PFSK-1 (cell line): ENCODE data around the gene VAT1.

Experiments
- FOXP2 ChIP-seq: optimal IDR thresholded peaks from 2 replicates; pipeline ENCODE3; 2011; ENCODE audit warnings: borderline replicate concordance, control low read depth, inconsistent platforms; ENCODE audit not compliant: insufficient read depth; ENCODE audit errors: extremely low read length, extremely low read depth
- POLR2AphosphoS5 ChIP-seq: IDR thresholded peaks from 2 replicates; pipeline ENCODE4 v1.6.1; 2012; ENCODE audit warnings: low read depth, mild to moderate bottlenecking, control low read depth, low read length, moderate library complexity
- SIN3A ChIP-seq: IDR thresholded peaks from 2 replicates; pipeline ENCODE4 v1.6.1; 2012; ENCODE audit warnings: mild to moderate bottlenecking, low read length, moderate library complexity, borderline replicate concordance; ENCODE audit not compliant: insufficient read depth
- TAF1 ChIP-seq: IDR thresholded peaks from 2 replicates; pipeline ENCODE4 v1.6.1; 2012; ENCODE audit warnings: low read length, control low read depth, borderline replicate concordance; ENCODE audit not compliant: insufficient read depth
- TF ChIP-seq, protein P1 (sequence below), 2 experiments: IDR thresholded peaks; 2 replicates each; pipeline versions ENCODE4 v1.6.1 to v1.8.0; 2011 to 2012; ENCODE audit warnings: low read depth in 2 of 2, low read length in 2 of 2, control low read depth in 1 of 2, inconsistent platforms in 1 of 2, mild to moderate bottlenecking in 1 of 2, moderate library complexity in 1 of 2; ENCODE audit not compliant: insufficient read depth in 1 of 2

Gene VAT1

DNA sequence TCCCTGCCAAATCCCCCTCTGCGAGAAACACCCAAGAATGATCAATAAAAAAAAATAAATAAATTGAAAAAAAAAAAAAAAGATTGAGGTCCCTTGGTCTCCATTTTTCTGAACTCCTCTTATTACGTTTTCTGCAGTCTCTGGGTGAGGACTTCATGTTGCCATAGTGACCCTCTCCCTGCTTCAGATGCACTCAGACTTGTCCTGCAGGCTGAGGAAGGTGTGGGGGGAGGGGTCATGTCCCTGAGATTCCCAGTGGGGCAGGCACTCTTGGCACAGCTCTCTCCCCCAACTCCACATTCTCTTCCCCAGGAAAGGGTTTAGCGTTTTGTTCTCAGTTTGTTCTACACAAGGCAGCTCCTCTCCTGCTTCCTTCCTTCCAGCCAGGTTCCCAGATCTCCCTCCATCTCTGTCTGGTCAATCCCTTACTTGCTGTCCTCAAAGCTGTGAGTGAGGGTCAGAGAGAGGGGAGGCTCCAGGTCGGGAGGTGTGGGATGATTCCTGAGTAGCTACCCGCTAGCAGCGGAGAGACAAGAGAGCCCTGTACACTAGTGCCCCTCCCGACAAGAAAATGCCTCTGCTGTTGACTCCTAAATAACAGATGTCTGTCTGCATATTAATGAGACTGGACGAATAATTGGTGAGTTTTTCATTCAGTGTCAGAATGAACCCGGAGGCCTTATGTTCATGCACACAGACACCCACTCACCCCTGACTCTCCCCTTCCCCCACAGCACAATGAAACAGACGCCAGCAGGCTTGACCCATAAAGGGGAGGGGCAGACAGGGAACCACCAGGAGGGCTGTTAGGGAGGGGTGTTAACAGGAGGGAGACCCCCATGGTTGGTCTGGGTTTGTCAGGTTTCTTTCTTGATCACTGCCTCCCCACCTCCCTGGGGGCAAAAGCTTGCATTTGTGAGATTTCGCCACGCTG is 12.0 kb upstream of the VAT1 start:
- TF ChIP-seq, protein P1, sequence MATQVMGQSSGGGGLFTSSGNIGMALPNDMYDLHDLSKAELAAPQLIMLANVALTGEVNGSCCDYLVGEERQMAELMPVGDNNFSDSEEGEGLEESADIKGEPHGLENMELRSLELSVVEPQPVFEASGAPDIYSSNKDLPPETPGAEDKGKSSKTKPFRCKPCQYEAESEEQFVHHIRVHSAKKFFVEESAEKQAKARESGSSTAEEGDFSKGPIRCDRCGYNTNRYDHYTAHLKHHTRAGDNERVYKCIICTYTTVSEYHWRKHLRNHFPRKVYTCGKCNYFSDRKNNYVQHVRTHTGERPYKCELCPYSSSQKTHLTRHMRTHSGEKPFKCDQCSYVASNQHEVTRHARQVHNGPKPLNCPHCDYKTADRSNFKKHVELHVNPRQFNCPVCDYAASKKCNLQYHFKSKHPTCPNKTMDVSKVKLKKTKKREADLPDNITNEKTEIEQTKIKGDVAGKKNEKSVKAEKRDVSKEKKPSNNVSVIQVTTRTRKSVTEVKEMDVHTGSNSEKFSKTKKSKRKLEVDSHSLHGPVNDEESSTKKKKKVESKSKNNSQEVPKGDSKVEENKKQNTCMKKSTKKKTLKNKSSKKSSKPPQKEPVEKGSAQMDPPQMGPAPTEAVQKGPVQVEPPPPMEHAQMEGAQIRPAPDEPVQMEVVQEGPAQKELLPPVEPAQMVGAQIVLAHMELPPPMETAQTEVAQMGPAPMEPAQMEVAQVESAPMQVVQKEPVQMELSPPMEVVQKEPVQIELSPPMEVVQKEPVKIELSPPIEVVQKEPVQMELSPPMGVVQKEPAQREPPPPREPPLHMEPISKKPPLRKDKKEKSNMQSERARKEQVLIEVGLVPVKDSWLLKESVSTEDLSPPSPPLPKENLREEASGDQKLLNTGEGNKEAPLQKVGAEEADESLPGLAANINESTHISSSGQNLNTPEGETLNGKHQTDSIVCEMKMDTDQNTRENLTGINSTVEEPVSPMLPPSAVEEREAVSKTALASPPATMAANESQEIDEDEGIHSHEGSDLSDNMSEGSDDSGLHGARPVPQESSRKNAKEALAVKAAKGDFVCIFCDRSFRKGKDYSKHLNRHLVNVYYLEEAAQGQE (IDR thresholded peaks at IDR 0.05; ENCODE audit: insufficient read depth in 1 of 2, low read depth in 2 of 2, low read length in 2 of 2) = no peak
- TF ChIP-seq FOXP2 = no peak
- TF ChIP-seq TAF1 = no peak
- TF ChIP-seq SIN3A = no peak
- TF ChIP-seq POLR2AphosphoS5 = no peak

DNA sequence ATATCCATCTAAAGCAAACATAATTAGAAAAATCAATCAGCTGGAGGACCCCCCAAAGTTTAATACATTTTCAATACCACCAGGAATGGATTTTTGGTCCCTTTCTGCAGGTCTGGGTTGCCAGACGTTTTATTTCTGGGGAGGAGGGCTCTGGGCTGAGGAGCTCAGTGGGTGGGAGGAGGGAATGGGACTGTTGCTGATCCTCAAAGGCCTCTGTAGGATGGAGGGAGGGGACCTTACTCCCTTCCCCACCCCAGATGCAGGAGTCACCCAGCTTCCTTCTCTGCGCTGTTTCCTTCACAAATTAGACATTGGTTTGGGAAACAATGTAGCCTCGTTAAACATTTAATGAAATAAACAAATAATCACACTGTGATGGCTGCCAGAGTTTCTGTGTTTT is 9.5 kb upstream of the VAT1 start:
- TF ChIP-seq SIN3A = no peak
- TF ChIP-seq TAF1 = no peak
- TF ChIP-seq FOXP2 = no peak
- TF ChIP-seq POLR2AphosphoS5 = no peak
- TF ChIP-seq, protein P1 (IDR thresholded peaks at IDR 0.05; ENCODE audit: insufficient read depth in 1 of 2, low read depth in 2 of 2, low read length in 2 of 2) = no peak

DNA sequence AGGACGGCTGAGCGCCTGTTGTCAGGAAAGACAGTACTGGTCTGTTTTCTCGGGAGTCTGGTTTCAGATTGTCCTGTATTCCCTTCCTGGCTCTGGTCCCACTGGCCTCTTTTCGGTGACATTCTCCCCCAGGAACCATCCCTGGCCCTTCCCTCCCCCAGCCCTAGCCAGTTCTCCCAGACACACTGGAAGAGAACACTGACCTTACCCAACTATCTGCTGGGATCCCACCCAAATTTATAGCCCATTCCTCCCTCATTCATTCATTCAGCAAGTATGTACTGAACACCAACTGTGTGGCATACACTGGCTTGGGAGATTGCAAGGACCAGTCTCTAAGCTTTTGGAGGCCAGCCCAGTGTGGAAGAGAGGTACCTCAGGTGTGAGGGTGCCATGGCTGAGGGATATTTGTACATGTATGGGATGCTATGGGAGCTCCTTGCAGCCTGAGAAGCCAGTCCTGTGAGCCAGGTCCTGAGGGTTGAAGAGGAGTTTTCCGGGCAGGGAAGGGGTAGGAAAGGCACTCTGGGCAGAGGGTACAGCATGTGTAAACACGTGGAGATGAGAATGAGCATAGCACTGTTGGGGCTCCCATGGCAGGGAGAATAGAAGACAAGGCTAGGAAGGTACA is 8.1 kb upstream of the VAT1 start:
- TF ChIP-seq, protein P1 (IDR thresholded peaks at IDR 0.05; ENCODE audit: insufficient read depth in 1 of 2, low read depth in 2 of 2, low read length in 2 of 2) = no peak
- TF ChIP-seq SIN3A (no peak), FOXP2 (no peak), TAF1 (no peak), POLR2AphosphoS5 (no peak)

DNA sequence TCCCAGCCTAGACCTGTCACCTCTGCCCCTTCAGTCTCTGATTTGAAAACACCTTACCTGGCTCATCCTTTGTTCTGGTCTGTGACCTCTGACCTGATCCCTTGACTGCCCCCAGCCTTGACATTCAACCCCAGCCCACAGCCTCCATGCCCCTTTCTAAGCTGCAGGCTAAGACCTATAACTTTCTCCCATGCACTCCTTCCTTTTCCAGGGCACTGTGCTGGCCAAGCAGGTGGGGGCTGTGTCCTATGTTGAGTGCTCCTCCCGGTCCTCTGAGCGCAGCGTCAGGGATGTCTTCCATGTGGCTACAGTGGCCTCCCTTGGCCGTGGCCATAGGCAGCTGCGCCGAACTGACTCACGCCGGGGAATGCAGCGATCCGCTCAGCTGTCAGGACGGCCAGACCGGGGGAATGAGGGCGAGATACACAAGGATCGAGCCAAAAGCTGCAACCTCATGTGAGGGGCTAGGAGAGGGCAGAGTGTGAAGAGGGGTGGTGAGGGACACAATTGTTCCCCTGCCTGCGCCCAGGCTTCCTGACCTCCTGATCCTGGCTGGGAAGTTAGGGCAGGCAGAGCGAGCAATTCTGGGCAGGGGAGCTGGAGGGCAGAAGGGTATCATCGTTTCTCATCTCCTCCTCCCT is 6.2 kb upstream of the VAT1 start:
- TF ChIP-seq SIN3A (no peak), FOXP2 (no peak), TAF1 (no peak), POLR2AphosphoS5 (no peak)
- TF ChIP-seq, protein P1 (IDR thresholded peaks at IDR 0.05; ENCODE audit: insufficient read depth in 1 of 2, low read depth in 2 of 2, low read length in 2 of 2) = no peak
